Measurements from ENCODE around the gene HCAR1. TPM values are rescaled to one million over a fixed set of nuclear protein-coding genes. Genes with fewer than 3 reads are reported as not detected.
A peak's percentile ranks its signal among the peaks of the same experiment; 100 is the strongest.
"Not testable (repeated sequence)": the region's sequence is repeated elsewhere in the genome, so short reads cannot be mapped to it uniquely, and the experiment has no call there.

The HCAR1 gene
- total RNA-seq, 2 experiments from 2014 or later = 0.08 TPM

DNA sequence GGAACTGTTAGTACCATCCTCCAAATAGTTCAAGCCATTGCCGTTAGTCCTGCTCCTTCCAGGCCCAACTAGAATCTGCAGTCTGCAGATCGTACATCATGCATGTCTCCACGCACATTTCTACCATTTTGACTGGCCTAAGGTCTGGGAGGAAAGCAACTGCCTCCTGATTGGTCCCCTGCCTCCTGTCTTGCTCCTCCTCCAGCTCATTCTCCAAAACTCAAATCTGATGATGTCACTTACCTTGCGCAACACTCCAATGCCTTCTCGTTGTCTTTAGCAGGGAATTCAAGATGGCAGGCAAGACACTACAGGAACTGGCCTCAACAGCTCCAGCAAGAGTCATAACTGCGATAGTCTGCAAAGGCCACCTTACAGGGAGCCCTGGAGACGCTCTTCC lies 9.7 kb upstream of the HCAR1 start:
- no peaks in the 10 kb centered on the region for H3K27me3 Mint-ChIP-seq (ENCODE audit: low read depth)

DNA sequence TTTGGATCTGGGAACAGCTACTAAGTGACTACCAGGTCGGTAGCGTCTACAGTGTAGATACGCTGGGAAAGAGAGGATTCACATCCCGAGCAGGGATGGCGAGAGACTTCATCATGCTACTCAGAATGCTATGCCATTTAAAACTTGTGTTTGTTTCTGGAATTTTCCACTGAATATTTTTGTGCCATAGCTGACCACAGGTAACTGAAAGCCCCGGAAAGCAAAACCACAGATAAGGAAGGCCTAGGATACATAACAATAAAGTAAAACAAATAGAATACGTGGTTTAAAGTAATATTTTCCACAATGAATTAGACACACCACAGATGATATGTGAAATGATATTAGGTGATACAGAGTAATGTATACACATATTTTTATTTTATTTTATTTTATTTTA lies 7.9 kb upstream of the HCAR1 start:
- Mint-ChIP-seq H3K4me1 (ENCODE audit: low read depth) (peaks cover 19% of the 10 kb centered on the region), H3K4me3 (no peak overlapping the region), H3K36me3 (ENCODE audit: low read depth) (no peaks in the 10 kb centered on the region), H3K27ac (no peak overlapping the region), H3K9me3 (ENCODE audit: insufficient read depth) (no peaks in the 10 kb centered on the region), H3K27me3 (ENCODE audit: low read depth) (no peaks in the 10 kb centered on the region)
- POLR2A ChIA-PET = no interaction called here
- ATAC-seq (peak; percentile 32), DNase-seq (no peak)
- CTCF ChIA-PET = no interaction called here

More for the DNA sequence above, 9.7 kb upstream of the HCAR1 start:
- DNase-seq (no peak), ATAC-seq (no peak)
- Mint-ChIP-seq H3K9me3 (ENCODE audit: insufficient read depth) (no peaks in the 10 kb centered on the region), H3K4me3 (no peak overlapping the region), H3K4me1 (ENCODE audit: low read depth) (peaks cover 12% of the 10 kb centered on the region), H3K27ac (no peak overlapping the region), H3K36me3 (ENCODE audit: low read depth) (no peaks in the 10 kb centered on the region)
- POLR2A ChIA-PET = interaction anchor here (0.6 kb wide), 1 partner anchor 12 kb away, joined by 3 read pairs; no protein-coding TSS in a partner anchor
- CTCF ChIA-PET = no interaction called here

DNA sequence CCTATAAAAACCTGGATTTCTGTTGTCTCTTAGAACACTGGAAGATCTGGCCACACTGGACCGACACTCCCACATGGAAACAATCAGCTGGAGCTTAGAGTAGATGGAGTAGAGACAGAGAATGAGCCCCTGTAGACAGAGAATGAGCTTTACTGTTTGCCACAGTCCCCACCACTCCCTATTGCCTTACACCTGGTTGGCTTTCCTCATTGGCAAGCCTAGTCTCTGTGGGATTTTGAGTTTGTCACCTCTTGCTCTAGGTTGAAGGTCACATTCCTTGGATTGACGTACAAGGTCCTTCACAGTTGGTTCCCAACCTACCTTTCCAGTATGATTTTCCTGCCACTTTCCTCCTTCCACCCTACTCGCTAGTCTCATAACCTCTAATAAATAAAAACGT lies 2.0 kb upstream of the HCAR1 start:
- POLR2A ChIA-PET = interaction anchor here (0.9 kb wide), 1 partner anchor 10 kb away, joined by 3 read pairs; no protein-coding TSS in a partner anchor
- H3K27me3 Mint-ChIP-seq (ENCODE audit: low read depth) = no peaks in the 10 kb centered on the region

DNA sequence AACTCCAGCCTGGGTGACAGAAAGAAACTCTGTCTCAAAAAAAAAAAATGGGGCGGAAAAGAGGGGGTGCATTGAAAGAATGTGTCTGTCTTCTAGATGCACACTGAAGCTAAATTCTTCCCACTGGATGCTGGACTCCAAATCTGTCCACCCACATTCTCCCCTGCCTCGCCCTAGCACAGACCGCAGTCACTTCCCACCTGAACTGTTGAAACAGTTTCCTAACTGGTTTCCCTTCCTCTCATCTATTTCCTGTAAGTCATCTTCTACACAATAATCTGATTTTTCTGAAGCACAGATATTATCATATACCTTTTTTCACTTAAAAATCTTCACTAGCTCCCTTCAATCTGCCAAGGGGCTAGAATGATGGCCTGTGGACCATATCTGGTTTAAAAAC lies 1.5 kb upstream of the HCAR1 start:
- DNase-seq (no peak), ATAC-seq (peak; percentile 29)
- Mint-ChIP-seq H3K27me3 (ENCODE audit: low read depth) (no peaks in the 10 kb centered on the region), H3K36me3 (ENCODE audit: low read depth) (peaks cover 2% of the 10 kb centered on the region), H3K4me1 (ENCODE audit: low read depth) (peaks cover 54% of the 10 kb centered on the region), H3K27ac (peak overlapping the region; percentile 50), H3K9me3 (ENCODE audit: insufficient read depth) (no peaks in the 10 kb centered on the region), H3K4me3 (no peak overlapping the region)
- ChIA-PET CTCF (no interaction called here), POLR2A (interaction anchor here (0.9 kb wide), 1 partner anchor 10 kb away, joined by 3 read pairs; no protein-coding TSS in a partner anchor)

More for the DNA sequence above, 2.0 kb upstream of the HCAR1 start:
- H3K27ac Mint-ChIP-seq = peak overlapping the region; percentile 50
- peaks cover 54% of the 10 kb centered on the region for H3K4me1 Mint-ChIP-seq (ENCODE audit: low read depth)
- no peak for DNase-seq
- no peak for ATAC-seq
- H3K9me3 Mint-ChIP-seq (ENCODE audit: insufficient read depth) = no peaks in the 10 kb centered on the region
- H3K4me3 Mint-ChIP-seq = no peak overlapping the region
- peaks cover 2% of the 10 kb centered on the region for H3K36me3 Mint-ChIP-seq (ENCODE audit: low read depth)
- CTCF ChIA-PET = interaction anchor here (1.2 kb wide), 1 partner anchor 96 kb away, joined by 3 read pairs; no protein-coding TSS in a partner anchor

- peaks cover 73% of the 10 kb centered on the region for H3K4me1 Mint-ChIP-seq (ENCODE audit: low read depth)
- CTCF ChIA-PET = no interaction called here
- POLR2A ChIA-PET = interaction anchor here (0.6 kb wide), 1 partner anchor 849 kb away, joined by 4 read pairs; no protein-coding TSS in a partner anchor
- H3K4me3 Mint-ChIP-seq = no peak overlapping the region
- peak overlapping the region; percentile 65 for H3K27ac Mint-ChIP-seq
- no peaks in the 10 kb centered on the region for H3K27me3 Mint-ChIP-seq (ENCODE audit: low read depth)
- DNase-seq (no peak), ATAC-seq (no peak)
- H3K36me3 Mint-ChIP-seq (ENCODE audit: low read depth) = peaks cover 2% of the 10 kb centered on the region
- no peaks in the 10 kb centered on the region for H3K9me3 Mint-ChIP-seq (ENCODE audit: insufficient read depth)
These were observed 945 bp downstream of the HCAR1 start for GRCh38 chr12:122729583-122730214.

GRCh38 chr12:122726080-122726558 lies 4.5 kb downstream of the HCAR1 start:
- no peaks in the 10 kb centered on the region for H3K27me3 Mint-ChIP-seq (ENCODE audit: low read depth)
- H3K4me3 Mint-ChIP-seq = no peak overlapping the region
- DNase-seq = no peak
- H3K36me3 Mint-ChIP-seq (ENCODE audit: low read depth) = no peaks in the 10 kb centered on the region
- H3K27ac Mint-ChIP-seq = peak overlapping the region; percentile 49
- no peaks in the 10 kb centered on the region for H3K9me3 Mint-ChIP-seq (ENCODE audit: insufficient read depth)
- ChIA-PET CTCF (interaction anchor here (1.0 kb wide), 1 partner anchor 68 kb away, joined by 4 read pairs; no protein-coding TSS in a partner anchor), POLR2A (no interaction called here)
- H3K4me1 Mint-ChIP-seq (ENCODE audit: low read depth) = peaks cover 45% of the 10 kb centered on the region
- ATAC-seq = peak; percentile 17

DNA sequence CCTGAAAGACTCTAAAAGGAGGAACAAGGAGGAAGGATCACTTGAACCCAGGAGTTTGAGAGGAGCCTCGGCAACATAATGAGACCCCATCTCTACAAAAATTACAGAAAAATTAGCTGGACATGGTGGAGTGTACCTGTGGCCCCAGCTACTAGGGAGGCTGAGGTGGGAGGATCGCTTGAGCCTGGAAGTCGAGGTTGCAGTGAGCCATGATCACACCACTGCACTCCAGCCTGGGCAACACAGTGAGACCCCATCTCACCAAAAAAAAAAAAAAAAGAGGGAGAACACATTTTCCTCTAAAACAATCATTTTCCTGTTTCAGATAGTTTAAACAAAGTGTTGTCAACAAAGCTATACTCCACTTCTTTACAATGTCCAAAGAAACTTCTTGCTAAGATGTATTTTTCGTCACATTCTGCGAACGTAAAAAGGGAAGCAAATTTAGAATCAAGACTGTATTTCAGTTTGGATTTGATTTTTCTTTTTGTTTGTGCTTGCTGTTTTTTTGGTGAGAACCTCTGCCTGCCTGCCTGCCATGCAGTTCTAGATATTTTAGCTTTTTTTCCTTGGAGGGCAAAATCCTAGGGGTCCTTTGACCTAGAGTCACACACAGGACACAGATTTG lies 5.1 kb downstream of the HCAR1 start:
- Mint-ChIP-seq H3K27ac (peak overlapping the region; percentile 25), H3K27me3 (ENCODE audit: low read depth) (no peaks in the 10 kb centered on the region), H3K4me3 (no peak overlapping the region), H3K4me1 (ENCODE audit: low read depth) (peaks cover 42% of the 10 kb centered on the region), H3K9me3 (ENCODE audit: insufficient read depth) (no peaks in the 10 kb centered on the region), H3K36me3 (ENCODE audit: low read depth) (no peaks in the 10 kb centered on the region)
- ChIA-PET POLR2A (interaction anchor here (1.5 kb wide), 1 partner anchor 49 kb away, joined by 3 read pairs; no protein-coding TSS in a partner anchor), CTCF (interaction anchor here (1.6 kb wide), 1 partner anchor 34 kb away, joined by 3 read pairs; no protein-coding TSS in a partner anchor)
- DNase-seq = no peak
- ATAC-seq = no peak

- H3K4me3 Mint-ChIP-seq = no peak overlapping the region
- H3K27me3 Mint-ChIP-seq (ENCODE audit: low read depth) = no peaks in the 10 kb centered on the region
- ChIA-PET CTCF (interaction anchor here (1.4 to 1.6 kb wide), 2 partner anchors 17 to 35 kb away, joined by 3 read pairs; no protein-coding TSS in a partner anchor), POLR2A (interaction anchor here (1.5 kb wide), 1 partner anchor 50 kb away, joined by 3 read pairs; no protein-coding TSS in a partner anchor)
- H3K36me3 Mint-ChIP-seq (ENCODE audit: low read depth) = no peaks in the 10 kb centered on the region
- ATAC-seq (no peak), DNase-seq (no peak)
- no peaks in the 10 kb centered on the region for H3K9me3 Mint-ChIP-seq (ENCODE audit: insufficient read depth)
- H3K4me1 Mint-ChIP-seq (ENCODE audit: low read depth) = peaks cover 36% of the 10 kb centered on the region
- no peak overlapping the region for H3K27ac Mint-ChIP-seq
These were observed 5.9 kb downstream of the HCAR1 start for GRCh38 chr12:122724641-122725243.

- DNase-seq (no peak), ATAC-seq (no peak)
- no peaks in the 10 kb centered on the region for H3K36me3 Mint-ChIP-seq (ENCODE audit: low read depth)
- H3K27me3 Mint-ChIP-seq (ENCODE audit: low read depth) = no peaks in the 10 kb centered on the region
- H3K9me3 Mint-ChIP-seq (ENCODE audit: insufficient read depth) = no peaks in the 10 kb centered on the region
- H3K4me1 Mint-ChIP-seq (ENCODE audit: low read depth) = peaks cover 26% of the 10 kb centered on the region
- no peak overlapping the region for H3K27ac Mint-ChIP-seq
- ChIA-PET CTCF (interaction anchor here (1.3 kb wide), 1 partner anchor 72 kb away, joined by 3 read pairs; no protein-coding TSS in a partner anchor), POLR2A (no interaction called here)
- no peak overlapping the region for H3K4me3 Mint-ChIP-seq
These were observed 8.3 kb downstream of the HCAR1 start for GRCh38 chr12:122722387-122722786.

DNA sequence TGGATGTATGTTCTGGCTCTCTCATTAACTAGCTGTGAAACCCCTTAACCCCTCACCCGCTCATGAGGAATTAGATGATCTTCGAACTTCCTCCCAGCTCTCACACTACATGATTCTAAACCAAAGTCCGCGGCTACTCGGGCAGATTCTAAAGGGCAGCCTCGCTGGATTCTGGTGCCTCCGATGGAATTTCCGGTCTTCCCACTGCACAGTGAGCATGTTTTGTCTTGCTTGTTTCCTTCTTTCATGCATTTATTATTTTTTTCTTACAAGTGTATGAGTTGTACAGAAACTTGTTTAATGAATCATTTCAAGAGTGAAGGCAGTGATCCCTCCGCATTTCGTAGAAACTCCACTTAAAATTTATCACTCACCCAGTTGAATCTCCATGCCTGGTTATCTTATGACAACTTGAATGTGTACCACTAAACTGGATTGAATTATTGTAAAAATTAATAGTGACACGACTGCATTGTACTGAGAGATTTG lies 9.5 kb downstream of the HCAR1 start:
- H3K27me3 Mint-ChIP-seq (ENCODE audit: low read depth) = no peaks in the 10 kb centered on the region
- ChIA-PET POLR2A (no interaction called here), CTCF (no interaction called here)
- ATAC-seq (no peak), DNase-seq (no peak)
- H3K4me3 Mint-ChIP-seq = no peak overlapping the region
- H3K36me3 Mint-ChIP-seq (ENCODE audit: low read depth) = no peaks in the 10 kb centered on the region
- no peak overlapping the region for H3K27ac Mint-ChIP-seq
- no peaks in the 10 kb centered on the region for H3K9me3 Mint-ChIP-seq (ENCODE audit: insufficient read depth)
- peaks cover 21% of the 10 kb centered on the region for H3K4me1 Mint-ChIP-seq (ENCODE audit: low read depth)

GRCh38 chr12:122716658-122717057 lies 14.0 kb downstream of the HCAR1 start, which contains the start of gene HCAR3:
HCAR3 (minus strand) TSS chr12:122716811; CDS start chr12:122716737, 74 bp downstream.
- H3K36me3 Mint-ChIP-seq (ENCODE audit: low read depth); ATAC-seq; H3K4me1 Mint-ChIP-seq (ENCODE audit: low read depth); H3K27me3 Mint-ChIP-seq (ENCODE audit: low read depth); CTCF ChIA-PET; H3K27ac Mint-ChIP-seq; H3K9me3 Mint-ChIP-seq (ENCODE audit: insufficient read depth); POLR2A ChIA-PET; DNase-seq; H3K4me3 Mint-ChIP-seq: not testable (repeated sequence)
